MM.1S (cell line): Measurements from ENCODE around the gene CD4.

Source experiments
- EZH2 ChIP-seq: fragments of 300-600 bp; sonication (generic); optimal IDR thresholded peaks from 2 replicates; pipeline ENCODE3; 2017; ENCODE audit warnings: low read depth, mild to moderate bottlenecking, antibody characterized with exemption, low read length, mixed read lengths
- EZH2phosphoT487 ChIP-seq: fragments of 300-600 bp; sonication (generic); IDR thresholded peaks from 2 replicates; pipeline ENCODE4 v1.6.1; 2018; ENCODE audit warnings: antibody characterized with exemption, low read length
- TF ChIP-seq, protein P1 (sequence below): fragments of 300-600 bp; sonication (generic); IDR thresholded peaks from 2 replicates; pipeline ENCODE4 v1.5.1; 2016; ENCODE audit warnings: antibody characterized with exemption, low read length, mixed read lengths

DNA sequence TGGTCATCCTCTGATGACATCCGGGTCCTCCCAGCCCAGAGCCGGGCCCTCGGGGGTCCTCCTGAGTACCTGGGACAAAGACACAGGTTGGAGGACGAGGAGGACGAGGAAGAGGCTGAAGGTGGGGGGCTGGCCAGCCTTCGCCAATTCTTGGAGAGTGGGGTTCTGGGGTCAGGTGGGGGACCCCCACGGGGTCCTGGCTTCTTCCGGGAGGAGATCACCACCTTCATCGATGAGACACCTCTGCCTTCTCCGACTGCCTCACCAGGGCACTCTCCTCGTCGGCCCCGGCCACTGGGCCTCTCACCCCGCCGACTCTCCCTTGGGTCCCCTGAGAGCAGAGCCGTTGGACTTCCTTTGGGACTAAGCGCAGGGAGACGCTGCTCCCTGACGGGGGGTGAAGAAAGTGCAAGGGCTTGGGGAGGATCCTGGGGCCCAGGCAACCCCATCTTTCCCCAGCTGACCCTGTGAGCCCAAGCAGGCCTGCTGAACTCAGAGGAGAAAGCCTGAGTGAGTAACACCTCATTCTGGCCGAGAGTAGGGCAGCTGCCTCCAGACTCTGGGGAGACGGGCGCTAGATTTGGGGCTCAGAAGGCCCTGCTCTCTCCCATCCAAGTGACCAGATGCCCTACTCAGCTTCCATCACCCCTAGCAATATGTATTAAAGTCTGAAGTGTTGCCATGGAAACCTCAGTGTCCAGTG lies 37.6 kb downstream of the CD4 start:
- TF ChIP-seq, protein P1, sequence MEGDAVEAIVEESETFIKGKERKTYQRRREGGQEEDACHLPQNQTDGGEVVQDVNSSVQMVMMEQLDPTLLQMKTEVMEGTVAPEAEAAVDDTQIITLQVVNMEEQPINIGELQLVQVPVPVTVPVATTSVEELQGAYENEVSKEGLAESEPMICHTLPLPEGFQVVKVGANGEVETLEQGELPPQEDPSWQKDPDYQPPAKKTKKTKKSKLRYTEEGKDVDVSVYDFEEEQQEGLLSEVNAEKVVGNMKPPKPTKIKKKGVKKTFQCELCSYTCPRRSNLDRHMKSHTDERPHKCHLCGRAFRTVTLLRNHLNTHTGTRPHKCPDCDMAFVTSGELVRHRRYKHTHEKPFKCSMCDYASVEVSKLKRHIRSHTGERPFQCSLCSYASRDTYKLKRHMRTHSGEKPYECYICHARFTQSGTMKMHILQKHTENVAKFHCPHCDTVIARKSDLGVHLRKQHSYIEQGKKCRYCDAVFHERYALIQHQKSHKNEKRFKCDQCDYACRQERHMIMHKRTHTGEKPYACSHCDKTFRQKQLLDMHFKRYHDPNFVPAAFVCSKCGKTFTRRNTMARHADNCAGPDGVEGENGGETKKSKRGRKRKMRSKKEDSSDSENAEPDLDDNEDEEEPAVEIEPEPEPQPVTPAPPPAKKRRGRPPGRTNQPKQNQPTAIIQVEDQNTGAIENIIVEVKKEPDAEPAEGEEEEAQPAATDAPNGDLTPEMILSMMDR, result no peak
- TF ChIP-seq EZH2 (no peak), EZH2phosphoT487 (no peak)
